Measurements from ENCODE around the gene CWC27.
"Not testable (repeated sequence)": the region's sequence is repeated elsewhere in the genome, so short reads cannot be mapped to it uniquely, and the experiment has no call there.

Gene CWC27

DNA sequence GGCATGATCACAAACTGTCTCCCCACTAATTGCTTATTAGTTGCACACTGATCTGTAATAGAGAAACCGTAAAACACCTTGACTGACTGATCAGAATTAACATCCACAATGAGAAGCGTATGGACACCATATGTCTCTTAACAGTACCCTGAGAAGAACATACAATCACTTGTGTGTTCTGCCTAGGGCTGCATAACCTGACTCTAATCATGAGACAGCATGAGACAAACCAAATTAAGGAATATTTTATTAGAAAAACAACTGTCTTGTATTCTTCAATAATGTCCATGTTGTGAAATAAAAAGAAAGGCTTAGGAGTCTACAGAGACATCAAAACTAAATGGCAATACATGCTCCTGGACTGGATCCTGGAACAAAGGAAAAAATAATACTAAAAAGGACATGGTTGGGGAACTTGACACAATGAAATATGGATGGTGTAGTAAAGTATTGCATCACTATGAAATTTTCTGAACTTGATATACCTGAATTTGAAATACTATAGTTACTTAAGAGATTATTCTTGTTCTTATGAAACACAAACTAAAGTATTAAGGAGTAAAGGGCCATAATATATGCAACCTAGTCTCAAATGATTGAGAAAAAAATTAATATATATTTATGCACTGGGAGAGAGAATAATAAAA is 162.1 kb downstream of the CWC27 start:
- no peak for DNase-seq

DNA sequence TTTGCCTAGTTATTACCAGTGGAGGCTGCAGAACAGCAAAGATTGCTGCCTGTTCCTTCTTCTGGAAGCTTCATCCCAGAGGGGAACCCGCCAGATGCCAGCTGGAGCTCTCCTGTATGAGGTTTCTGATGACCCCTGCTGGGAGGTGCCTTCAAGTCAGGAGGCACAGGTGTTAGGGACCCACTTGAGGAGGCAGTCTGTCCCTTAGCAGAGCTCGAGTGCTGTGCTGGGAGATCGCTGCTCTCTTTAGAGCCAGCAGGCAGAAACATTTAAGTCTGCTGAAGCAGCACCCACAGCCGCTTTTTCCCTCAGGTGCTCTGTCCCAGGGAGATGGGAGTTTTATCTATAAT is 170.7 kb downstream of the CWC27 start:
- DNase-seq: not testable (repeated sequence)

DNA sequence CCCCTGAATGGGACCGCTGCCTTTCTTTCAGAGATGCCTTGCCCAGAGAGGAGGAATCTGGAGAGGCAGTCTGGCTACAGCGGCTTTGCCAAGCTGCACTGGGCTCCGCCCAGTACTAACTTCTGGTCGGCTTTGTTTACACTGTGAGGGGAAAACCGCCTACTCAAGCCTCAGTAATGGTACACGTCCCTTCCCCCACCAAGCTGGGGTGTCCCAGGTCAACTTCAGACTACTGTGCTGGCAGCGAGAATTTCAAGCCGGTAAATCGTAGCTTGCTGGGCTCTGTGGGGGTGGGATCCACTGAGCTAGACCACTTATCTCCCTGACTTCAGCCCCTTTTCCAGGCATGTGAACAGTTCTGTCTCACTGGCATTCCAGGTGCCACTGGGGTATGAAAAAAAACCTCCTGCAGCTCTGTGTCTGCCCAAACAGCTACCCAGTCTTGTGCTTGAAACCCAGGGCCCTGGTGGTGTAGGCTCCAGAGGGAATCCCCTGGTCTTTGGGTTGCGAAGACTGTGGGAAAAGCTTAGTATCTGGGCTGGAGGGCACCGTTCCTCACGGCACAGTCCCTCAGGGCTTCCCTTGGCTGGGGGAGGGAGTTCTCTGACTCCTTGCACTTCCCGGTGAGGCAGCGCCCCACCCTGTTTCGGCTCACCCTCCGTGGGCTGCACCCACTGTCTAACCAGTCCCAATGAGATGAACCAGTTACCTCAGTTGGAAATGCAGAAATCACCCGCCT is 171.2 kb downstream of the CWC27 start:
- no peak for DNase-seq

DNA sequence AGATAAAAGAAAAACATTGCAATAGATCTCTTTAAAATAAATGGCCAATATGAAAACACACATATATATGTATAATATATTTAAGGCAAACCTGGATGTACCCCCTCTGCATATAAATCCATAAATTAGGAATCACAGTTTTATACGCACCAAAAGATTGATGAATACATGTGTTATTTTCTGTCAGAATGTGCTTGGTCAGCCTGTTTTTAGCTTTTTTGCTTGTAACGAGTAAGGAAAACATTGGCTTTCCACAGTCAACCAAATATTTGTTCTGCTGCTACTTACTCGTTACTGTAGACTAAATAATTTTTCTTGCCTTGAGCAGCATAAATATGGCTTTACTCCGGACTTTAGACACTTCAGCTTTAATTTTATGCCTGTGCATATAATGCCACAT is 173.7 kb downstream of the CWC27 start:
- no peak for DNase-seq

DNA sequence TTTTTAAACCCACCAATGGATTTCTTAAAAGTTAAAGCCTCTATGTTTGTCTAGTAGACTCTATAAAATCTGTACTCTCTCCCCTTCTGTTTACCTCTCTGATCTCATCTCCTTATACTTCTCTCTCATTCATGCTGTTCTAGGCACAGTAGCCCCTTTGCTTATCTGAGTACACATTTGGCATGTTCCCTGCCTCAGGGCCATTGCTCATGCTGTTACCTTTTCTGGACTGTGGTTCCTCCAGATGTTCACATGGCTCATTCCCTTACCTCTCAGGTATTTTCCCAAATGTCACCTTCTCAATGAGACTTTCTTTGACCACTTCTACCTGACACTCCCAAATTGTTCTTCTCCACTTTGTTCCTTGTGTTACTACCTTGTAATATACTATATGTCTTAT is 176.1 kb downstream of the CWC27 start:
- DNase-seq: no peak

DNA sequence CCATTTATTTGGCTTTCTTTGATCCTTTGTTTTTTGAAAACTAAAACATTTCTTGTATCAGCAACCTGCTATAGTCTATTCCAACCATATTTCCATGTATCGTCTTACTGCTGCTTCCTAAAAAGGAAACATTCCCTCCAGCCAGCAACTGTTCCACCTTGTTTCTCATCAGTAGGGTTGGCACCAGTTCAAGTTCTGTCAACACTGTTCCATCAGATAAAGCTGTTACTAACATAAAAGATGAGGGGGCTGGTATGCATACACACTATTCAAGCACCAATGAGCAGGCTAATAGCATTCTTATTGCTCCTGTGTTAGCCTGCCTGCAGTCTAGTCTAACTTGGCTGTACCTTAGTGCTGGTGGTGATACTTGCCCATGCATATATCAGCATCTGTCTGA is 178.3 kb downstream of the CWC27 start:
- peak; percentile 77 for DNase-seq

DNA sequence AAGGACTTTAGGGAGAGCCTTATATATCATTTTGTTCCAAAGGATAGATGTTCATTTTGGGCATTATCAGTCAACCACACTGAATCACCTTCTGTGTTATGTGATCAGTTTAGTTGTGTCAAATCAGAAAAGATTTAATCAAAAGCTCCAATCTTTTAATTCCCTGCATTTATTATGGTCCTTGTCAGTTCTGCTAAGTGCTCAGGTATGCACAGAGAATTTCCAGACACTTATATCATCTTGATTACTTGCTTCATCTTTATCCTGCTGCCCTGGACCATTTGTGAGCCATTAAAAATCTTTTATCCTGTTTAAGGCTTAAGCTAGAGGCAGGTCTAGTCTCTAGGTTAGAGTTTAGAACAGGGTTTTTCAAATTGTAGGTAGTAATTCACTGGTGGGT is 179.1 kb downstream of the CWC27 start:
- DNase-seq: no peak

DNA sequence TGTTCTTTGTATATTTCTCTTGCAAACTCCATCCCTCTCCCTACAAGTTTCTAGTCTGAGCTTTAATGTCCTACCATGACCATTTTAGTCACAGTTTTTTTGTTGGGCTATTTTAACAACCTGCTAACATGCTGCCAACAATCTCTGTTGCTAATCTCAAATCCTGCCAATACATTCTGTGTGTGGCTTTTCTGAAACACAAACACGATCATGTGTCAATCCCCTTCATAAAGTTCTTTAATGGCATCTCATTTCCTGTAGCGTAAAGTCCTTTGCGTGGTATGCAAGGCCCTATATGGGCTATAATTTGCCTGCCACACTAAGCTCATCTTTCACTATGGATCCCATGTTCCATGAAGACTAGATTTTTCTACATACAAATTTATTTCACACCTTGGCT is 180.6 kb downstream of the CWC27 start:
- no peak for DNase-seq

DNA sequence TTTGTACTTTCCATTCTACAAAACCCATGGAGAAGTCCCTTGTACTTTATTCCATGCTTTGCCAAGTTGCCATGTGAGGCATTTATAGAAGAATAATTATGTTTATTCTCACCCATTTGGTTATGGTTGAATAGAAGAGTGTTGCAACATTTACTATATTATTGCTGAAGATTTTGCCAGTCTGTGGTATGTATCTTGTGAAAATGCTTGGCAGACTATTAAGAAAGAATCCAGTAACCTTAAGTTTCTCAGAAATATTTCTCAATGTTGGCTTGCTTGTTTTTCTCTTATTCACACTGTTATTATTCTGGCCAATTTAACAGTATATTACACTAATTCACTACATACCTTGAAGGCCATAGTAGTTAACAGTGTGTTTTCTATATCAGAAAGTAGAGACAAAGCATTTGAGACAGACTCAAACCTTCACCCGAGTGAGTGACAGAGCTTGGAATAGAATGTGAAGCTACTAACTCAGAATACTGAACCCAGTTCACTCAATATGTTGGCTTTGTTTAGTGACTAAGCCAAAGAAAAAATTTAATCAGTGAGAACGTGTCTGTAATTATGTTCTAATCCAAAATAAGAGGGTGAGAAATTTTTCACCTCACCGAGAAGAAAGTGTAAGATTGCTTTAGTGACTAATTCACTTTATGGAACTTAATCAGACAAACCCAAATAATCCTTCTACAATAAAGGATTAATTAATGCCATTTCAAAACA is 184.4 kb downstream of the CWC27 start:
- DNase-seq: no peak

DNA sequence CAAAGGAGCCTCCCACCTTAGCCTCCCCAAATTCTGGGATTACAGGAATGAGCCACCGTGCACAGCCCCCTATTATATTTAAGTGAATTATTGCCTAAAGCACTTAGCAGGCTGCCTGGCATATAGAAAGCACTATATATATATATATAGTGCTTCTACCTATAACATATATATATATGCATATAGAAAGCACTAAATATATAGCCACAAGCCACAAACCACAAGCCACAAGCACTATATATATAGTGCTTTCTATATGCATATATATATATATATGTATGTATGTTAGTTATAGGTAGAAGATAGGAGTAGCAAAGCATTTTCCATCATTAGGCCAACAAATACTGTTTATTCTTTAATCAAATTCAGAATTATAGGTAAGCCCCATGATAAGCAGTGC is 185.8 kb downstream of the CWC27 start:
- DNase-seq: no peak

DNA sequence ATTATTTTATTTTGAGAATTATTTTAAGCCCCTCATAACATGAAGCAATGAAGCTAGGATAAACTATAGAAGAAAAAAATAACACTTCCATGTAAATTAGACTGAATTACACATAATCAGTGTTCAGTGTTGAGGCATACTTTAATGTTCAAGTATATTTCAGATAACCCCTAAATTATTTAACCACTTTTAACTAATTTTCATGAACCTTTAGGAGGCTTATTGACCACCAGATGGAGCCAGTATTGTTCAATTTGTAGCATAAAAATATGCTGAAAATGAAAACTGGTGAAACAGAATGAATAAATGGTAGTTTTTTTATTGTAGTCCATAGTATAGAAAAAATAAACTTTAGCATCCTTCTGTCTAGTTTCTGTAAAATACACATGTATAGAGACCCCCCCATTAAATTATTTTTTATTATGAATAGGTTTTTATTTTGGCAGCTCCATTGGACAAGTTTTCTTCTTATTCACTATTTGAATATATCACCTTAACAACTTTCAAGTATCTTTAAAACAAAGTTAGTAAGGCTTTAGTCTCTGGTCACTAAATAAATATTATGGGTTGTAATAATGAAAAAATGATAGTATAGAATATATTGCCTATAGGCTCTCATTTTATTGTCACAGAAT is 190.1 kb downstream of the CWC27 start:
- DNase-seq: no peak

DNA sequence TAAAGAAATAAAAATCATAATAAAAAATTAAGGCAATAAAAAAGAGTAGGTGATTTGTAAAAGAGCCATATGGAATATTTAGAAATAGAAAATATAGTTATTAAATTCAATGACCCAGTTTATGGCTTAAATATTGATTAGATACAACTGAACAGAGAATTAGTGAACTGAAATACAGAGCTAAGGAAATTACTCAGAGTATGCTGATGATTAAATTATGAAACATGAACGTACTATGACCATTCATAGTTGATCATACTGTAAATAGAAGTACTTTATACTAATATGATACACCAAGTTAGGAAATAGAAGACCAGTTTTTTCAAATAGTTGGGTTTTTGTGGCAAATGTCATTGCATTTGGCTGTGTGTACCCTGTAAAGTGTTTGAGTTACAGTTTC is 194.5 kb downstream of the CWC27 start:
- DNase-seq: no peak

DNA sequence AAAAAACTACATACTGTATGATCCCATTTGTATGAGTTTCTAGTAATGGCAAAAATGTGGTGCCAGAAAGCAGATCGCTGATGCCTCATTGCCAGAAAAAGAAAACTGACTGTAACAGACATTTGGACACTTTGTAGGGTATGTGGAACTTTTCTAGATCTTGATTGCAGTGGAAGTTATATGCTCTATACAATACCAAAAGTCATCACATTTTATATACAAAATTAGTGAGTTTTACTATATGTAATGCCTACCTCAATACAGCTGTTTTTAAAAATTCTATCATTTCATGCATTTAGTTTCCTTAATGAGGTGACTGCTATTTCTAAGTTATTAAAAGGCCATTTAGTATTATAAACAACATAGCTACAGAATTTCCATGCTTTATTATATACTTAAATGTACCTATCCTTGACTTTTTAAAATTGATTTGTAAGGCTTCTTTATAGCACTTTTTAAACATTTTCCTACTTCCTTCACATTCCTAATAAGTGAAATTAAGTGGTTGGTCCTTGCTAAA is 199.9 kb downstream of the CWC27 start:
- no peak for DNase-seq

DNA sequence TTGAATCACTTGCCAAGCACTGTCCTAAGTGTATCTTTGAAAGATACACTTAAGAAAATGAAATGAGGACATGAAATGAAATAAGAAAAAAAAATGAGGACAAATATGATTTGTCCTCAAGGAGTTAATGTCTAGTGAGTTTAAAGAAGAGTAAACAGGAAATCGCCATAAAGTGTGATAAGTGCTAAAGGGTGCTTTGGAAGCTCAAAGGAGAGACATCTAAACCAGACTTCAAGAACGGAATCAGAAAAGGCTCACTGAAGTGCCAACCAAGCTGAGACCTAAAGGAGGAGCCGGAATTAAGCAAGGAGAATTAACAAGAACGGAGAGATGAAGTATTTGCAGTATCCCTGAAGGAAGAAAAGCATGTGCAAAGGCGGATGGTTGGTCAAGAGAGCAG is 200.8 kb downstream of the CWC27 start:
- DNase-seq: no peak

DNA sequence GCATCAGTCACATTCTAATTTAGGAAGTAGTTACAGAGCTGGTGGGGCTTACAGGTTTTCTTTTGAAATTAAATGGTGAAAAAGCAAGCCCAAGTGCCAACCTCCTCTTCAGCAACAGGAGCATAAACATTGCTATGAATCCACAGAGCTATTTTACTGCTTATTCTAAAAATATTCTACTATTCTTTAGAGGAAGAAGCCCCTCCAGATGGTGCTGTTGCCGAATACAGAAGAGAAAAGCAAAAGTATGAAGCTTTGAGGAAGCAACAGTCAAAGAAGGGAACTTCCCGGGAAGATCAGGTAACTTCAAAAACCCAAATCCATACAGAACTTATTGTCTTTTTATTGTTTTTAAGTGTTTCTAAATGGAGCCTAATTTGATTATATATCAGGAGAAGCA is 202.8 kb downstream of the CWC27 start:
- no peak for DNase-seq

DNA sequence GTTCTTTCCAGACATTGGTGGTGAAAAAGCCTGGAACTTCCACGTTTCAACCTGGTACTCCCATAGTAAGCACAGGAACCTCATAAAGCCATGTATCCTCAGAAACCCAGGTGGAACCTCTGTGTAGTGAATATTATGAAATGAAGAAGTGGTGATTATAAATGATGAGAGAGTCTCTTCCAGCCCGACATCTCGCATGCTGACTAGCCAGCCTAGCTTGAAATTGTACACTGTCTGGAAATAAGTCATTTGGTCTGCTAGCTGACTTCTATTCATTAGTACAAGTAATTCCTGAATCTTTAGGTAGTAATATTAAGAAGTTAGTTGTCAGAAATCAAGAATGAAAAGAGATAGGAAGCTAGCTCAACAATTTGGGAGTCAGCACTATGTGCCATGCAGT is 203.3 kb downstream of the CWC27 start:
- no peak for DNase-seq

DNA sequence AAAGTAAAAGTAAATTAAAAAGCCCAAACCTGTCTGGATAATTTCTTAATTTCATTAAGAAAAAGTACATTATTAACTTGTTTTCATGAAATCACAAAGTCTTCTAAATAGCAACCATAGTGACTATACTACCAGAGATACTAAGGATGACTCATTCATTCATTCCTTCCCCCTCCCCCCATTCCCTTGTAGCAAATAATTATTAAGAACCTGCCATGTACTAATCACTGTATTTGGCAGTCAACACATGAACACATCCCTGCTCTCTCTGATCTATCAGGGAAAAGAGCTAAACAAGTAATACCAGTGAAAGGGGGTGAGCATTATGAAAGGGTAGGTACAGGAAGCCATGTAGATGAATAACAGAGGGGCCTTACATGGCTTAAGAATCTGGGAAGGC is 203.9 kb downstream of the CWC27 start:
- no peak for DNase-seq

DNA sequence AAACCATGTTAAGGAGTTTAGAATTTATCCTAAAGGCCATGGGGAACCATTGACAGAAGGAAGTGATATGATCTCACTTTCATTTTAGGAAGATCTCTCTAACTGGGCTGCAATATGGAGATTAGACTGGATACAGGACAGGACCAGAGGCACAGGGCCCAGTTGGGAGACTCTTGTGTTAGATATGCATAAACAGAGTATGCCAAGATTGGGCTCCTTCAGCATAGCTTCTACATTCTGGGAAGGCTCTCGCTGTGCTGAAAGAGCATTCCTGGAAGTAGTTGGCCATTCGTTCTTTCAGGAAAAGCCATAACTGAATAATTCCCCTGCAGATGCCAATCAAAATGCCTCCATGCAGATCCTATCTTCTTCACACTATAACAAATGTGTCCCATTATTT is 204.5 kb downstream of the CWC27 start:
- no peak for DNase-seq

DNA sequence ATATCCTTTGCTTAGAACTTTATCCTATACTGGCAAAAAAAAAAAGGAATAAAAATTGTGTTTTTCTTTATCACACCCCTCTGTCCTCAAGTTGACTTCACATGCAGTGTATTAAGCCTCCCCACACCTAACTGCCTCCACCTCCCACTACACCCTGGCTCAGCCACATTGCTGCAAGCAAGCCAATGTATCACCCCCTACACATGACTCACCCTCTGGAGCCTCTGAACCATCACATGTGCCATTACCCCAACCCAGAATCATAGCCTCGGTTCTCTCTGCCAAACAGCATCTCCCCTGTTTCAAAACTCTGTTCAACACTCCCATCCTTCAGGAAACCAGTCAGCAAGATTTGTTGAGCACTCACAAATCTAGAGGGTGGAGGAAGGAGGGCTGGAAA is 209.0 kb downstream of the CWC27 start:
- no peak for DNase-seq

DNA sequence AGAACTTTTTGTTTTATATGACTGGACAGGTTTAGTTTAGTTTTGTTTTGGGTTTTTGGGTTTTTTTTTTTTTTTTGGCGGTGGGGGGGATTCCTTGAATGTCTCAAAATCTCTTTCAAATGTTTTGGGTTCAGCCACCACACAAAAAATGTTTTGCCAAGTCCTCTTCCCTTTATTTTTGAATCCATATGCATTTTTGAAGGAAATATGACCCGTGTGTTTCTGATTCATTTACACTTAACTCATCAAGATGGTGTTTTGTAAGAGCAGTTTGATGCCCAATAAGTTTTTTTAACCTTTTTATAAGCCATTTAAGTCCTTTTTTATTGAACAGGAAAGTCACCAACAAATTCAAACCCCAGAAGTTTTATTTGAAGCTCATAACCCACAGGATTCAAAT is 209.8 kb downstream of the CWC27 start:
- DNase-seq: no peak

DNA sequence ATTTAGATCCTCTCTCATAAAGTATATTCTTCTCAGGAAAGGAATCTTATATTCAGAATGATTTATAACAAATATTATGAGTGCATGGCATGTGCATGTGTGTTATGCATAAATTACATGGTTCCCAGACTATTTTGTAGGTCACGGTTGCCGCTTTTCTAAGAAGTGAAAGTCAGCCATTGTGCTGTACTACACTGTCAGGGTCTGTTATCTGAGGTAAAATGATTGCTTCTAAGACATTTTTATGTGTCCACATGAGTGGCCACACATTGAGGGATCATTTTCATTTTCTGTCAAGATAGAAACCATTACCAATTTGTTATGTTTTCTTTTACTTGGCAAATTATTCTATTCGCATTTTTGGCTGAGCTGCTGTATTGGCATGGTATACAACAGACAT is 210.8 kb downstream of the CWC27 start:
- no peak for DNase-seq

DNA sequence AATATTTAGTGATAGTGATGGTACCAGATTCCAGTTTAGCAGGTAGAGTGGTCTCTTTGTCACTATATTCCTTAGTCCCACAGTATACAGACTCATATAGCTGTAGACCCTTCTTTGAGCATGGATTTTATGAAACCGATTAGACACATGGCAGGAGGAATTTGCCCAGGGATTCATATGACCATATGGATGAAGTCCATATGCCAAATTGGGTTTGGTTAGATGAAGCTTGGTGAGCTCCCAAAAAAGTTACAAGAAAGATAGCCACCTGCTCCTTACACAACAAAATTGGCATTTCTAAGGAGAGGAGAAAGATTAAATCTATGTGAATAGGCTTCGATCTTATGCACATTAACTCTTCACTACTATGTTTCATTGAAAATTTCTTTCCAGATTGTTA is 211.4 kb downstream of the CWC27 start:
- DNase-seq: no peak

DNA sequence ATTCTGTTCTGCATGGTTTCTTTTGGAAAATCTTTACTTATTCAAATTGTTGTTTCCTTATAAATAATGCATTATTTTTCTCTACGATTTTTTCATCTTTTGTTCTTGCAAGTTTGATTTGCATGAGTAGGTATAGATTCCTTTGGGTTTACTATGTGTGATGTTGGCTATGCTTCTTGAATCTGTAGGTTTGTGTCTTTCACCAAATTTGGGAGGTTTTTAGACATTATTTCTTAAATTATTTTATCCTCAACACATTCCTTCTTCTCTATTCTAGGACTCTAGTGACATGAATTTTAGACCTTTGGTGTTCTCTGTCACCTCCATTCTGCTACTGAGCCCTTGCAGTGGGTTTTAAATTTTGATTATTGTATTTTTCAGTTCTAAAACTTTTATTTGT is 219.0 kb downstream of the CWC27 start:
- DNase-seq: no peak

DNA sequence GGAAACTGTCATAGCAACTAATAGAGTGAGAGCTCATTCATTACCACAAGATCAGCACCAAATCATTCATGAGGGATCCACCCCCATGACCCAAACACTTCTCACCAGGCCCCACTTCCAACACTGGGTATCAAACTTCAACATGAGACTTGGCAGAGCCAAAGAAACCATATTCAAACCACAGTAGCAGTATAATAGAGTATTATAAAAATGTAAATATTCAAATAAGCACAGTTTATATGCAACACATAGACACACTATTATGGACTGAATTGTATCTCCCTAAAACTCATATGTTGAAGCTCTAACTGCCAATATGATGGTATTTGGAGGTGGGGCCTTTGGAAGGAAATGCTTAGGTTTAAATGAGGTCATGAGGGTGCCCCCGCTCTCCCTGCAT is 240.5 kb downstream of the CWC27 start:
- no peak for DNase-seq
